Measurements from ENCODE around the gene JAZF1.

GRCh38 chr7:28008171-28008570, 172.4 kb downstream of the JAZF1 start:
- TF ChIP-seq POLR2A (IDR thresholded peaks at IDR 0.05) (no peak), POLR2AphosphoS5 (IDR thresholded peaks at IDR 0.05) (no peak)
- TF ChIP-seq, protein P1, sequence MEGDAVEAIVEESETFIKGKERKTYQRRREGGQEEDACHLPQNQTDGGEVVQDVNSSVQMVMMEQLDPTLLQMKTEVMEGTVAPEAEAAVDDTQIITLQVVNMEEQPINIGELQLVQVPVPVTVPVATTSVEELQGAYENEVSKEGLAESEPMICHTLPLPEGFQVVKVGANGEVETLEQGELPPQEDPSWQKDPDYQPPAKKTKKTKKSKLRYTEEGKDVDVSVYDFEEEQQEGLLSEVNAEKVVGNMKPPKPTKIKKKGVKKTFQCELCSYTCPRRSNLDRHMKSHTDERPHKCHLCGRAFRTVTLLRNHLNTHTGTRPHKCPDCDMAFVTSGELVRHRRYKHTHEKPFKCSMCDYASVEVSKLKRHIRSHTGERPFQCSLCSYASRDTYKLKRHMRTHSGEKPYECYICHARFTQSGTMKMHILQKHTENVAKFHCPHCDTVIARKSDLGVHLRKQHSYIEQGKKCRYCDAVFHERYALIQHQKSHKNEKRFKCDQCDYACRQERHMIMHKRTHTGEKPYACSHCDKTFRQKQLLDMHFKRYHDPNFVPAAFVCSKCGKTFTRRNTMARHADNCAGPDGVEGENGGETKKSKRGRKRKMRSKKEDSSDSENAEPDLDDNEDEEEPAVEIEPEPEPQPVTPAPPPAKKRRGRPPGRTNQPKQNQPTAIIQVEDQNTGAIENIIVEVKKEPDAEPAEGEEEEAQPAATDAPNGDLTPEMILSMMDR (IDR thresholded peaks at IDR 0.05), result no peak
